DMS53 (cell line): ENCODE results near the gene COL25A1.
A peak's percentile ranks its signal among the peaks of the same experiment; 100 is the strongest.
"Not testable (repeated sequence)": the region's sequence is repeated elsewhere in the genome, so short reads cannot be mapped to it uniquely, and the experiment has no call there.

ENCODE experiments used
- DNase-seq: peaks from one replicate; lab custom pipeline; 2025; lab: John Stamatoyannopoulos, UW

Gene COL25A1

GRCh38 chr4:109166586-109166985, 135.9 kb downstream of the COL25A1 start:
- DNase-seq = no peak

GRCh38 chr4:109166126-109166525, 136.3 kb downstream of the COL25A1 start:
- DNase-seq = no peak

GRCh38 chr4:109164011-109164410, 138.4 kb downstream of the COL25A1 start:
- no peak for DNase-seq

- no peak for DNase-seq
Measured at GRCh38 chr4:109163493-109163892, 139.0 kb downstream of the COL25A1 start.

GRCh38 chr4:109162759-109163158, 139.7 kb downstream of the COL25A1 start:
- no peak for DNase-seq

GRCh38 chr4:109160494-109160893, 142.0 kb downstream of the COL25A1 start:
- no peak for DNase-seq

- no peak for DNase-seq
Measured at GRCh38 chr4:109157696-109158095, 144.8 kb downstream of the COL25A1 start.

- DNase-seq = no peak
Measured at GRCh38 chr4:109157205-109157604, 145.3 kb downstream of the COL25A1 start.

- DNase-seq = no peak
Measured at GRCh38 chr4:109156356-109156755, 146.1 kb downstream of the COL25A1 start.

GRCh38 chr4:109155682-109156283, 146.7 kb downstream of the COL25A1 start:
- no peak for DNase-seq

- no peak for DNase-seq
Measured at GRCh38 chr4:109155084-109155483, 147.4 kb downstream of the COL25A1 start.

GRCh38 chr4:109154424-109154823, 148.0 kb downstream of the COL25A1 start:
- DNase-seq = no peak

- no peak for DNase-seq
Measured at GRCh38 chr4:109149836-109150235, 152.6 kb downstream of the COL25A1 start.

- no peak for DNase-seq
Measured at GRCh38 chr4:109148577-109149075, 153.8 kb downstream of the COL25A1 start.

- no peak for DNase-seq
Measured at GRCh38 chr4:109147135-109147534, 155.3 kb downstream of the COL25A1 start.

- DNase-seq = no peak
Measured at GRCh38 chr4:109146499-109146898, 156.0 kb downstream of the COL25A1 start.

- not testable (repeated sequence) for DNase-seq
Measured at GRCh38 chr4:109138125-109138524, 164.3 kb downstream of the COL25A1 start.

GRCh38 chr4:109134921-109135320, 167.5 kb downstream of the COL25A1 start:
- no peak for DNase-seq

GRCh38 chr4:109134268-109134667, 168.2 kb downstream of the COL25A1 start:
- DNase-seq = no peak

- no peak for DNase-seq
Measured at GRCh38 chr4:109131559-109131958, 170.9 kb downstream of the COL25A1 start.

- no peak for DNase-seq
Measured at GRCh38 chr4:109128589-109128988, 173.9 kb downstream of the COL25A1 start.

- no peak for DNase-seq
Measured at GRCh38 chr4:109127866-109128265, 174.6 kb downstream of the COL25A1 start.

GRCh38 chr4:109126856-109127255, 175.6 kb downstream of the COL25A1 start:
- DNase-seq = no peak

- DNase-seq = peak; percentile 6
Measured at GRCh38 chr4:109125084-109125483, 177.4 kb downstream of the COL25A1 start.
